Activated naive CD4-positive, alpha-beta T cell treated with Interleukin-2 at 50 U/mL for 16 hours (primary cell): ENCODE results near the gene CROCC2.

ENCODE experiments used
- DNase-seq: peaks from one replicate; pipeline ENCODE4 v3.0.0-alpha.2; 2020

The CROCC2 gene

DNA sequence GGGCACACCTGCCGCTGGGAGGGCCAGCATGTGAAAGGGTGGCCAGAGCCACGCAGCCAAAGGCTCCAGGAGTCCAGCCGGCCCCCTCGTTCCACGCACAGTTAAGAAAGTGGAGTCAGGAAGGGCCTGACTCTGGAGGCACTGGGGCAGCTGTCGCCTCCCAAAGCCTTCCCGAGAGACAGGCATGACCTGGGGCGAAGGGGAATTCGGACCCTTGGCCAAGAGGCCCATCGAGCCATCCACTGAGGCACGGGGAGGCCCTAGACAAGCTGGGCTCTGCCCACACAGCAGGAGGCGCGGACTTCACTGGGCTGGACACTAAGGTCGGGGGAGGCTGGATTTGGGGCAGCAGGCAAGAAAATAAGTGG, 53.8 kb downstream of the CROCC2 start:
- no peak for DNase-seq

DNA sequence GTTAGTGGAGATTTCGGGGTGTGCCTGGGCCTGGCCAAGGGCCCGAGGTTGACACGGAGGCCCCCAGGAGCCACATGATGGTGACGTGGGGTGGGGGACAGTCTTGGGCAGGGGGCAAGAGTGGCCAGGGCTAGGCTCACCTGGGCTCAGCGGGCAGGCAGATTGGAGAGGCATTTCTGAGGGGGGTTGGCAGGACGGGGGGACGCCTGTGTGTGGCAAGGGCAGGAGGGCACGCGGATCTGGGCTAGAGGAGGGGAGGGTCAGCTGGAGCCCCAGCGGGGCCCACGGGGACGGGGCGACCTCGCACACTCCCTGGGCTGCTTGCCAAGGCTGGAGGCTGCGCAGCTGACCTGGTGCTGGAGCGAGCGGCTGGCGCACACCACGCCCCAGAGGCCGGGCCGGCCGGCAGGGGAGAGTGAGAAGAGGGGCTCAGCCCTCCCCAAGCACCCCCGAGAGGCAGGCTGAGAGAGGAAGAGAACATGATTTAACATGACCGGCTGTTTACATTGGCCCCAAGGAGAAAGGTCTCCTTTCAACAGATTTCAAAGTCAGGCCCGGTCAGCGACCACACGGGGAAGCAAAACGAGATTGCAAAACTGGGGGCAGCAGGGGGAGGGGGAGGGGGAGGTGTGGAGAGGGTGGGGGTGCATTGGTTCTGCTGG, 54.3 kb downstream of the CROCC2 start:
- DNase-seq, result no peak

DNA sequence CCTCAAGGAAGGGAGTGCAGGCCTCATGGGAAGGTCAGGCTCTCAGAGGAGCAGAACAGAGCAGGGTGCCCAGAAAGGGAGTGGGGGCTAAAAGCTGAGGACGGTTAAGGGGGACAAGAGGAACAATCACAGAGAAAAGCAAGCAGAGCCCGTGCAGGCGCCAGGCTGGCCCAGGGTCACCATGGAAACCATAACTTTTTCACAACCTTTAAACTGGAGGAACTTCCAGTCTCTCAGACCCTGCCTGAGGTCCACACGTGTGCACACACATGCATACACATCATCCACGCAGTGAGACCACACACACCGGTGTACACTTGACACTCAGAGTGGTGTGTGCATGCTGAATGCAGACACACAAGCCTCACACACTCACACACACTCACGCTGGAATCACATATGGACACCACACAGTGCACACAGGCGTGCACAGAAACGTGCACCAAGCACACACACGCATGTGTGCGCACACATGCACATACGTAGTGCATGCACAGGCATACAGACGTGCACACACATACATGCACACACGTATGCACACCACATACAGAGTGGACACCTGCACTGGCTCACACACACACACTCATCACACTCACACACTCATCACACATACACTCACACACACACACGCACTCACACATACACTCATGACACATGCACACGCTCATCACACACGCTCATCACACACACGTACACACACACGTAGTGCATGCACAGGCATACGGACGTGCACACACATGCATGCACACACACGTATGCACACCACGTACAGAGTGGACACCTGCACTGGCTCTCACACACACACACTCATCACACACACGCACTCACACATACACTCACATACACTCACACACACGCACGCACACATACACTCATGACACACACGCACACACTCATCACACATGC, 55.1 kb downstream of the CROCC2 start:
- no peak for DNase-seq

DNA sequence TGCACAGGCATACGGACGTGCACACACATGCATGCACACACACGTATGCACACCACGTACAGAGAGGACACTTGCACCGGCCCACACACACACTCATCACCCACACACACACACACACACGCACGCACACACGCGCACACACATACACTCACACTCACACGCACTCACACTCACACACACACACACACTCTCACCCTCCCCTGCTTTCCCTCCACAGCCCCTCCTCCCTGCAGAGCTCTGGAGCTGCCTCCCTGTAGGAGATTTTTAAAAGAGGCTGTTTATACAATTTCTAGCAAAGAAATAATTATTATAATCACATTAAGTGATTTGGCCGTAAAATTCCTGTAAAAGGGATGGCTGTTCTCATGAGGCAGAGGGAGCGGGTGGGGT, 55.8 kb downstream of the CROCC2 start:
- no peak for DNase-seq

DNA sequence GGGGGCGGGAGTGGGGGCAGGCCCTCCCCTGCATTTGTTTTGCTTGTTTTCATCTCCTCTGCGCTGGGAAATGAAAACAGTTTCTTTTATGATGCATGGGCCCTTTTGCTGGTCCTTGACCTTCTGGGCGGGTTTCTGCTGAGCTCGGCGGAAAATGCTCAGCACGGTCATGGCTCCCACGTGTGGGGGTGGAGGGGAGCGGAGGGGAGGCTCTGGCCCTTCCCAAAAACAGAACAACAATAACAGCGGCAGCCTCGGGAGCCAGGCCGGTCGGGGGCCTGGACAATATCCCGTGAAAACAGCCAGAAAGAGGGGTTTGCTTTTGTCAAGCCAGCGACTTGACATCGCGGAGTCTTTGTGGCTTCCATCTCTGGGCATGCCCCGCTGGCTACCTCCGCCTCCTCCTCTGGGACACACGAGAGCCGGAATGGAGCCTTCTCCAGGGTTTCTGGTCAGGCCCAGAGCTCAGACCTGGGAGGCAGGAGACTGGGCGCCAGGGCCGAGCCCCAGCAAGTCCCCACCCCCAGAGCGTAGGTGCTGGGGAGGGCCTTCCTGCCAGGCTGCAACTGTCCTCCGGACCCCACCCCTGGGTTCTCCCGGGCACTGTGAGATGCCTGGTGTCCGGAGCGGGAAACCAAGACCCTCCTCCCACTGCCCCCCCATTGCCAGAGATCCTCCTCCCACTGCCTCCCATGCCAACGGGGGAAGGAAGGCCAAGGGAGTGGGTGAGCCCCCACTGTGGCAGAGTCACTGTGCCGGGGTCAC, 56.3 kb downstream of the CROCC2 start:
- DNase-seq, result no peak

DNA sequence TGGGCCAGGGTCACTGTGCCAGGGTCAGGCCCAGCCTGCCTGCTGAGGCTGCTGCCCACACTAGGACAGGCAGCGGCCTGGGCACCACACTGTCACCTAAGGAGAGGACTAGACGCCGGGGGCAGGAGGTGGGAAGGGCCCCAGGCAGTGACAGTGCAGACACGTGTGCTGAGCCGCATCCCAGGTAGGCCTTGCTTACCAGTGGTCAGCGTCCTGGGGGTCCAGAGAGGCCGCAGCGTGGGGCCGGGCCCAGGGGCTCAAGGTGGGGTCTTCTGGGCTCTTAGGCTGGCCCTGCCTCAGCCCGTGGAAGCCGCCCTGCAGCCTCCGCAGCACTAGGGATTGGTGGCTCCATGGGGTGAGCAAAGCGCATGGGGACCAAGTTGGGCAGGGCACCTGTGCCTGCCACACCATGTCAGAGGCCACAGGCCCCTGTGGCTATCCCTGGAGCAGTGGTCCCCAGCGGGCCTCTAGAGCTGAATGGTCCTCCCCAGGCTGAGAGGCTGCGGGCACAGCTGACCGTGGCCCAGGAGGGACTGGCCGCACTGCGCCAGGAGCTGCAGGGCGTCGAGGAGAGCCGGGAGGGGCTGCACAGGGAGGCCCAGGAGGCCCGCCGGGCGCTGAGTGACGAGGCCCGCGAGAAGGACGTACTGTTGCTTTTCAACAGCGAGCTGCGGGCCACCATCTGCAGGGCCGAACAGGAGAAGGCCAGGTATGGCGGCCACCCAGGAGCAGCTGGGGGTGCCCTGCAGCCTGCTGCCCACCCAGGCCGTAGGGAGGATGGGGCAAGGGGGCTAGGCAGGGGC, 57.1 kb downstream of the CROCC2 start:
- no peak for DNase-seq

DNA sequence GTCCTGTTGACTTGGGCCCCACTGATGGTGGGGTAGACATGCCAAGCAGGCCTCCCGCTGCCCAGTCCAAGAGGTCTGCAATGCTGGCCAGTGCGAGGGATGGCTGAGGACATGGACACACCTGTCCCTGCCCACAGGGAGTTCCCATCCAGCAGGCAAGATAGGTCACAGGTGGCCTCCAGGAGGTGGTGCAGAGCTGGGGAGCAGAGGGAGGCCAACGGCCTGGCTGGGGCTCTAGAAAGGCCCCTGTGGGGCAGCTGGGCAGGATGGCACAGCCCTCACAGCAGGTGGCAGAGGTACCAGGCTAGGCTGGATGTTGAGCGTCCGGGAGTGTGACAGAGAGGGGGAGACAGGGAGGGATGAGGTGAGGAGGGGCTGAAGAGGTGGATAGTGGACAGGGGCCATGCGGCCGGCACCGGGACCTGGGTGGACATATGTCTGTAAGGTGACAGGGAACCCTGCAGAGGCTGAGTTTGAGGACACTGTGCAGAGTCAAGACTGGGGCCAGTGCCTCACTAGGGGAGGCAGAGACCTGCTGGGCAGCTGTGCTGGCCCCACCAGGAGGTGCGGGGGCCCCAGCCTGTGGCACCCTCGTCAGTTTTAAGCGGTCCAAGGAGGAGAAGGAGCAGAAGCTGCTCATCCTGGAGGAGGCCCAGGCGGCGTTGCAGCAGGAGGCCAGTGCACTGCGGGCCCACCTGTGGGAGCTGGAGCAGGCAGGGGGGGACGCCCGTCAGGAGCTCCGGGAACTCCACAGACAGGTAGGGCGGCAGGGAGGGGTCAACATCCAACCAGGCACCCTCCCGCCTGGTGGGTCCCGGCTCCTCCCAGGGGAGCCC, 58.0 kb downstream of the CROCC2 start:
- no peak for DNase-seq

DNA sequence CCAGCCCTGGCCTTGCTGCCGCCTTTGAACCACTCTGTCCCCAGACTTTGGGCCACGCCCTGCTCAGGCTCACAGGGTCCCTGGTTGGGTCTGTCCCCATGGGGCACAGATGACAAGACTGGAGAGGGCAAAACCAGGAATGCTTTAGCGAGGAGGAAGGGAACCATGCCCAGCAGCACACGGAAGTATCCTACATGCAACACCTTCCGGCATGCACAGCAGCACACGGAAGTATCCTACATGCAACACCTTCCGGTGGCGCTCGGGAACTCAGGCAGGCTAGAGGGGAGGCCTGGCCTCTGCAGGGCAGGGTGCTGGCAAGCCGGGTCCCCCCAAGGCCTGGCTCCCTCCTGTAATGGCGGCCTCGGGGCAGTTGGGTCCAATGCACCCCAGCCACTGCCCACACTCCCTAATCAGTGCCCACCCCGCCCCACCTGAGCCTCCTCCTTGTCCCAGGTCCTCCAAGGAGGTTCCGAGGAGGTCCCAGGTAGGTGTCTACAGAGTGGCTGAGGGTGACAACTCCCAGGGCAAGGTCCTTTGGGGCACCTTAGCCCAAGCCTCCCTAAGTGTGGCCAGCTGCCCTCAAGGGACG, 58.7 kb downstream of the CROCC2 start:
- no peak for DNase-seq

DNA sequence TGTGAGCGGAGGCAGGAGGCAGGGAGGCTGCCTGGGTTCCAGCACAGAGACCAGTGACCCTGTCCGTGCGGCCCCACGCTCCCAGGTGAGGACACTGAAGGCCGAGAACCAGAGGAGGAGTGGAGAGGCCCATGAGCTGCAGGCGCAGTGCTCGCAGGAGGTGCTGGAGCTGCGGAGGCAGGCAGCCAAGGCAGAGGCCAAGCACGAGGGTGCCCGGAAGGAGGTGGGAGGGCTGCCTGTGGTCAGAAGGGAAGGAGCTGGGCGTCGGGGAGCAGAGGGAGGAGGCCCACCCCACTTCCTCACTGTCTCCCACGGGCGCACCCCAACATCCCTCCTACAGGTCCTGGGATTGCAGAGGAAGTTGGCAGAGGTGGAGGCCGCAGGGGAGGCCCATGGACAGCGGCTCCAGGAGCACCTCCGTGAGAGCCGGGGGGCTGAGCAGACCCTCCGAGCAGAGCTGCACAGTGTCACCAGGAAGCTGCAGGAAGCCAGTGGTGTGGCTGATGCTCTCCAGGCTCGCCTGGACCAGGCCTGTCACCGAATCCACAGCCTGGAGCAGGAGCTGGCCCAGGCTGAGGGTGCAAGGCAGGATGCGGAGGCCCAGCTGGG, 59.3 kb downstream of the CROCC2 start:
- no peak for DNase-seq

DNA sequence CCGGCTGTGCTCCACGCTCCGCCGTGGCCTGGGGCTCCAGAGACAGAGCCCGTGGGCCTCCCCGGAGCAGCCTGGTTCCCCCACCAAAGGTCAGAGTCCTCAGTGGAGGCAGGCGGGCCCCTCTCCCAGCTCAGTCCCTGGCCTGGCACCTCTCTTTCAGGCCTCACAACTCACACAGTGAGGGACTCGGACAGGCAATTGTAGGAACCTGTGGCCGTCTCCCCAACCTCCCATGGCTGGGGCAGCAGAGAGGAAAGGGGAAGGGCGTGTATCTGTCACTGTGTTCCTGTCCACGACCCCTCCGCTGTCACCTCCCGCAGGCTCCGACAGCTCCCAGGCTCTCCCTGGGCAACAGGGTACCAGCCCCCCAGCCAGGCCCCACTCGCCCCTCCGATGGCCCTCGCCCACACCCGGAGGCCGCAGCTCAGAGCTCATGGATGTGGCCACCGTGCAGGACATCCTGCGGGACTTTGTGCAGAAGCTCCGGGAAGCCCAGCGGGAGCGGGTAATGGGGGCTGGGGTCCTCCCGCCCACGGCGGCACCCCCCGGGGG, 59.8 kb downstream of the CROCC2 start:
- DNase-seq, result no peak

DNA sequence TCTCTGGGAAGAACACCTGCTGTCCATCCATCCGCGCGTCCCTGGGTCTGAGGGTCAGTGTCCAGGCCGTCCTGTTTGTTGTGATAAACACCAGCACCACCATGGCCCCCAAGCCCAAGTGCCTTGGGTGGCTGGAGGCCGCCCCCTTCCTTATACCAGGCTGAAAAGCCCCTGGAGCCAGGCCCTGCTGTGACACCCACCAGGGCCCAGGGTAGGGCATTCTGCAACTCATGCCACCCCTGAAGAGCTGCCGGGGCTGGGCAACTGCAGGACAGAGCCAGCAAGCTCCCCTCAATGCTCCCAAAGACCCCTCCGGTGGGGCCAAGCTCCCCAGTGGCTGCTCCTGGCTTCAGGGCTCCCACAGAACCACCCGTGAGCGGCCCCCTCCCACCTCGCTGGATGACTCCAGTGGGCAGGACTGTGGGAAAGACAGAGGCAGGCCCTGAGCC, 60.3 kb downstream of the CROCC2 start:
- DNase-seq, result no peak

DNA sequence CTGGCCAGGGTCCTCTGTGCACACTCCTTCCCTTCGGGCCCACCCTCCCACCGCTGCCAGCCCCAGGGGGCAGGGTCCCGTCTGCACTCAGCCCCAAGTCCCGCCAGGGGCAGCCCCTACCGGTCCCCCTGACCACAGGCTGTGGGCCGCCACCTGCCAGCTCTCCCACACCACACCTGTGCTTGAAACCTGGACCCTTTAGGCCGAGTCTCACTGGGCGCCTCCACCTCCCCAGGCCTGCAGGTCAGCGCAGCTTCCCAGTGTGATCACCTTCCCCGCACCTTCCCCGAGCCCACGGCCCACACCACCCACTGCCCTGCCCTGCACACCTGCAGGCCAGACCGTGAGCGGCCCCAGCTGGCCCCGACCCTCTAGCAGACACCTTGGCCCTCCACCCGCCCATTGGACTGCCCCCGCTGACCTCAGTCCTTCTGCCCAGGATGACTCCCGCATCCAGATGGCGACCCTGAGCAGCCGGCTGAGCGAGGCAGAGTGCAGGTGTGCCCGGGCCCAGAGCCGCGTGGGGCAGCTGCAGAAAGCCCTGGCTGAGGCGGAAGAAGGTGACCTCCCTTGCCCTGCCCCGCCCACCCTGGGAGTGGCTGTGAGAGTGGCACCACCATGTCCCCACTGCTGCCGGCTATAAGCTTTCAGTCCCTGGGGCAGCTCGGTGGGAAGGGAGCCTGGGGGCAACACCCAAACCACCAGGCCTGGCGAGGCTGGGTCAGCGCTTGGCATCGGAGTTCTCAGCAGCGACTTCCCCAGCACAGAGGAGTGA, 61.0 kb downstream of the CROCC2 start:
- no peak for DNase-seq

DNA sequence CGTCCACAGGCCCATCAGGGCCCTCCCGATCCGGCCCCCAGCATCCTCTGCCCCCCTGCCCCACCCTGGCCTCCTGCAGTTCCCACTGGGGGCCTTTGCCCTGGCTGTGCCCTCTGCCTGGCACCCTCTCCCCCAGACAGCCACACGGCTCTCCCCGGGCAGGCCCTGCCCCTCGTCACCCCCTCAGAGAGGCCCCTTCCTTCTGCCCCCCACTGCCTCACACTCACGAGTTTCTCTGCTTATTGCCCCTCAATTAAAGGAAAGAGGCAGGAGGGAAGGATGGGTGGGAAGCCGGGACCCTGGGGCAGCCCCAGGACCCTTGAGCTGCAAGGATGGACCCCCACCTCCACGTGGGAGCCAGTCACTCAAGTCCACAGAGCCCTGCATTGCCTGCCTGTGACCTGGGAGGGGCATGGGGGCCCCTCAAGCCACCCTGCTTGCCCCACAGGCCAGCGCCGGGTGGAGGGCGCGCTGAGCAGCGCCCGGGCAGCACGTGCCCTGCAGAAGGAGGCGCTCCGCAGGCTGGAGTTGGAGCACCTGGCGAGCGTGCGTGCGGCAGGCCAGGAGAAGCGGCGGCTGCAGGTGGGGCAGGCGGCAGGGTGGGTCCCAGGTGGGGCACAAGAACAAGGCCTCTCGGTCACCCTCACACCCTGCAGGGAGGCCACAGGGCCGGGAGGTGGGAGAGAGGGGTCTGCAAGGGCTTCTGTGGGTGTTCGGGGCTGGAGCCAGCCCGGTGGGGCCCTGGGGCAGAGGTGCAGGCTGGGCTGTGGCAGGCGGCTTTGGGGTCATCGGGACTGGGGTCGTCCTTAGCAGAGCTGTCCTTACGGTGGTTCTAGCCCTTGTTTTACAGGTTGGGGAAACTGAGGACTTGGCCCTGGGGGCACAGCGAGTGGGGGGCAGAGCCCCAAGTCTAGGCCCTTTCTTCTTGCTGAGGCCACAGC, 61.8 kb downstream of the CROCC2 start:
- DNase-seq, result no peak

DNA sequence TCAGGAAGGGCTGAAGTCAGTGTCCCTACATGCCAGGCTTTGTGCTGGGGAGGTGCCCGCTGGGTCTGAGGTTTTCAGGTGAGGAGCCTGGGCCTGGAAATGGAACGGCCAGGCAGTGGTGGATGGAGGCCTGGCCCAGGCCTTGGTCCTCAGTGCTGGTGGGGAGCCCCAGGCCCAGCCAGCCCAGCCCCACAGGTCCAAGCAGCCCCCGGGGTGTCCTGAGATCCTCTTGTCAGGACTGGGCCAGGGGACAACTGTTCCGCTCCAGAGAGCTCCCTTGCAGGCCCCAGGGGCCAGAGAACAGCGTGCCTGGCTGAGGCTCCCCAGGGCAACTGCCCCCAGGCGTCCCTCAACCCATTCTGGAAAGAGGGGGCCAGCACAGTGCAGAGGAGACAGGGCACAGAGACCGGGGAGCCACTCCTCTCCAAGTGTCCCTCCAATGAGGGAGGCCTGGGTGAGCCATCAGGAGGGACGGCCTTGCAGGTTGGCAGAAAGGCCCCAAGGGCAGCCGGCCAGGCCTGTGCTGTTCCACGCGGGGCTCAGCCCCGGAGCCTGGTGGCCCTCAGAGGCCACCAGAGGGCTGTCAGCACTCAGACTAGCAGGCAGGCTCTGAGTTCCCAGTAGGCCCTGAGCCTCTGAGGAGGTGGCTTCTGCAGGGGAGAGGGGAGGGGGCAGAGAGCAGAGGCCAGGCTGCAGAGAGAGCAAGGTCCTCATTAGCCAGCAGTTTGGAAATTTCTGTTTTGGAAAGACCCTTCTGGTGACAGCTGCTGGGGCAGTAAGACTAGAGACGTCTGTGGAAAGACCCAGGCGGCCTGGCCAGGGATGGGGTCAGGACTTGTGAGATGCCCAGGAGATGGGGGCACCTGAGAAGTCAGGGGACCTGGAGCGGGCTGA, 62.8 kb downstream of the CROCC2 start:
- DNase-seq, result no peak

DNA sequence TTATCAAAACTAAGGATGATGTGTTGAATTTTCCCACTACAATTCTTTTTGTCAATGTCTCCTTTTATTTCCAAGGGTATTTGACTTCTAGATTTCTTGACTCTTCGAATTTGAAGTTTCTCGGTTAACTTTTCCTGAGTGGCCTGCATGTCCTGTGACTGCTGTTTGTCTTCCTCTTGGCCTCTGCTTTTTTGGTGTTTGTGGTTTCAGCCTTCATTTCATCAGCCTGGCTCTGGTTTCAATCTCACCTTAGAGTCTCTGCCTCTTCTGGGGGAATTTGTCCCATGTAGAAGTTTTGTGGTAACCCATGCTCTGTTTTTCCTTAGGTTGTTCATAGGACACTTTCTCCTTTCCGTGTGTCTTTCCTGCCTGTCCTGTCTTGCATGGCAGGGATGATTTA, 64.0 kb downstream of the CROCC2 start:
- DNase-seq, result no peak

DNA sequence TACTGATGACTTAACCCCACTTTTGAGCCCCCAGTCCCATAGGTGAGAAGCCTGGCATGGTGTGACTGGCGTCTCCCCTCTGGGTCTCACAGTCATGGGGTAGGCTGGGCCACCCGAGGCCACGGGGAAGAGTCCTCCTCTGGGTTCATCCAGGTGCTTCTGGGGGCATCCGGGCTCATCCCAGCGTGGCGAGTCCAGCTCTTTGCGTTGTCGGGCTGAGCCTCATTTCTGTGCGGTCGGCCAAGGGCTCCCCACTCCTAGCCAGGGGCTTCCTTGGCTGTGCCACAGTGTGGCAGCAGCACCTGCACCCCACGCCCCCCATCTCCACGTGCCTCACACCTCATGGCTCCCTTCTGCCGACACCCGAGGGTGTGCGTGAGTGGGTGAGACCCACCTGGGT, 64.7 kb downstream of the CROCC2 start:
- no peak for DNase-seq

DNA sequence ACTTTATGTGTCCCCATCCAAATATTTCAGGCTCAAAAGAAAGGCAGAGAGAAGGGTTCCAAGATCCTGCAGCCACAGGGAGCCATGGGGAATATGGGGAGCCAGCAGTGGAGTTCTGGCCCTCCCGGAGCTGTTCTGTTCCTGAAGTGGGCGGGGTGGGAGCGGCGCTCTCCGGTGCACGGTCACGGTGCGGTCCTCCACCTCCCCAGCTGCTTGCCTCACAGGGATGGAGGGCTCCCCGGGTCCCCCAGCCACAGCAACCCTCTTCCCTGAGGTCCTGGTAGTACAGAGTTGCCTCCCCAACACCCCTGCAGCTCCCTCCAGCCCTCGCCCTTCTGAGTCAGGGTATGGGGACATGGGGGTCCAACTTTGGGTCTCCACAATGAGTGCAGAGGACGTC, 66.1 kb downstream of the CROCC2 start:
- no peak for DNase-seq
